Measurements from ENCODE around the gene NDE1. TPM values are rescaled to one million over a fixed set of nuclear protein-coding genes. Genes with fewer than 3 reads are reported as not detected.

NDE1 gene
- total RNA-seq, 2 experiments from 2014 or later: 88.9 to 141 TPM

DNA sequence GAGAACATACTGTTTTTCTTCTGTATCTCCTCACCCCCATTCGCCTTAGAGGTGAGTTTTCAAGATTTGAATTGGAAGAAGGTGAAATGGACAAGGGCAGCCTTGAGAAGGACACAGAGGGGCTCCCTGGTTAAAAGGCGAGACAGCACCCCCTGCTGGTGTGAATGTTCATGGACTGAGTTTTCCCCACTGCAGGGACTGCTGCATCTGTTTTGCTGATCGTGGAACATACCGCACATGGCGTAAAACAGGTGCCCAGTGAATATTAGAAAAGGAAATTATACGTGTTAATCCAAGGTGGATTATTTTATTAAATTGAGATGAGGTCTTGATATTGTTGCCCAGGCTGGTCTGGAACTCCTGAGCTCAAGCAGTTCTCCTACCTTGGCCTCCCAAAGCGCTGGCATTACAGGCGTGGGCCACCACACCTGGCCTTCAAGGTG, 54.5 kb downstream of the NDE1 start:
- peak; percentile 65 for DNase-seq (ENCODE audit: low spot score)
- peaks cover 66% of the 10 kb centered on the region for H3K36me3 ChIP-seq (ENCODE audit: insufficient read depth, low read length)
- no peak overlapping the region for H3K4me2 ChIP-seq (ENCODE audit: low read length)
- POLR2A ChIA-PET: no interaction called here
- H3K4me3 ChIP-seq (ENCODE audit: low read depth, low read length, poor library complexity, severe bottlenecking): no peak overlapping the region
- H3K9me3 ChIP-seq (ENCODE audit: low read length): no peaks in the 10 kb centered on the region
- no peak overlapping the region for H2AFZ ChIP-seq (ENCODE audit: low read length)
- no peaks in the 10 kb centered on the region for H3K9me2 ChIP-seq (ENCODE audit: insufficient read depth, low read length)
- no peak overlapping the region for H3K27ac ChIP-seq (ENCODE audit: low read depth, low read length, poor library complexity, severe bottlenecking)
- no peaks in the 10 kb centered on the region for H3K79me2 ChIP-seq (ENCODE audit: insufficient read depth, low read depth, low read length)
- CTCF ChIA-PET (ENCODE audit: unreplicated experiment): no interaction called here
- TF ChIP-seq, protein P1, sequence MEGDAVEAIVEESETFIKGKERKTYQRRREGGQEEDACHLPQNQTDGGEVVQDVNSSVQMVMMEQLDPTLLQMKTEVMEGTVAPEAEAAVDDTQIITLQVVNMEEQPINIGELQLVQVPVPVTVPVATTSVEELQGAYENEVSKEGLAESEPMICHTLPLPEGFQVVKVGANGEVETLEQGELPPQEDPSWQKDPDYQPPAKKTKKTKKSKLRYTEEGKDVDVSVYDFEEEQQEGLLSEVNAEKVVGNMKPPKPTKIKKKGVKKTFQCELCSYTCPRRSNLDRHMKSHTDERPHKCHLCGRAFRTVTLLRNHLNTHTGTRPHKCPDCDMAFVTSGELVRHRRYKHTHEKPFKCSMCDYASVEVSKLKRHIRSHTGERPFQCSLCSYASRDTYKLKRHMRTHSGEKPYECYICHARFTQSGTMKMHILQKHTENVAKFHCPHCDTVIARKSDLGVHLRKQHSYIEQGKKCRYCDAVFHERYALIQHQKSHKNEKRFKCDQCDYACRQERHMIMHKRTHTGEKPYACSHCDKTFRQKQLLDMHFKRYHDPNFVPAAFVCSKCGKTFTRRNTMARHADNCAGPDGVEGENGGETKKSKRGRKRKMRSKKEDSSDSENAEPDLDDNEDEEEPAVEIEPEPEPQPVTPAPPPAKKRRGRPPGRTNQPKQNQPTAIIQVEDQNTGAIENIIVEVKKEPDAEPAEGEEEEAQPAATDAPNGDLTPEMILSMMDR (conservative IDR thresholded peaks at IDR 0.05; ENCODE audit: low read length): peak; percentile 95
- no peak for TF ChIP-seq EZH2phosphoT487 (IDR thresholded peaks at IDR 0.05; ENCODE audit: borderline replicate concordance, low read depth, low read length)
- intact Hi-C loops (cut with micrococcal nuclease; ENCODE audit: unreplicated experiment): loop anchor here (10.0 kb wide), 1 partner anchor 180 kb away; no protein-coding TSS in a partner anchor
- H4K20me1 ChIP-seq (ENCODE audit: insufficient read depth, low read length): no peaks in the 10 kb centered on the region
- BruUV-seq (replicated peaks): no TSS peak
- no peaks in the 10 kb centered on the region for H3K4me1 ChIP-seq (ENCODE audit: insufficient read depth, low read length, poor library complexity, severe bottlenecking)

DNA sequence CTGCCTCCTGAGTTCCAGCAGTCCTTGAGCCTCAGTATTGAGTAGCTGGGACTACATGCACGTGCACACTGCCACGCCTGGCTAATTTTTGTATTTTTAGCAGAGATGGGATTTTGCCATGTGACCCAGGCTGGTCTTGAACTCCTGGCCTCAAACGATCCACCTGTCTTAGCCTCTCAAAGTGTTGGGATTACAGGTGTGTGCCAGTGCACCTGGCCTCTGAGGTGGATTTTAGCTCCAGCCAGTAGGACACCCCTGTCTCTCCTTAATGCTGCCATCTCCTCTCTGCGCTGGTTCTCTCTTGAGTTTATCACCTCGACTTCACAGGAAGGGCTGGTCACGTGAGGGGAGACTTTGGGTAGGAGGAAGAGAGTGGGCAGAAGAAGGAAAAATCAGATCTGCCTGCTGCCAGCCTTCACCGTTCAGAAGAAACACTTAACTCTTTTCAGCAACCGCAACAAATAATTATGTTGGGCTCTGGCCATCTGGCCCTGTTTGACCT, 55.1 kb downstream of the NDE1 start:
- intact Hi-C loops (cut with micrococcal nuclease; ENCODE audit: unreplicated experiment): loop anchor here (10.0 kb wide), 1 partner anchor 180 kb away; no protein-coding TSS in a partner anchor
- H3K79me2 ChIP-seq (ENCODE audit: insufficient read depth, low read depth, low read length): no peaks in the 10 kb centered on the region
- TF ChIP-seq, protein P1 (conservative IDR thresholded peaks at IDR 0.05; ENCODE audit: low read length): no peak
- TF ChIP-seq EZH2phosphoT487 (IDR thresholded peaks at IDR 0.05; ENCODE audit: borderline replicate concordance, low read depth, low read length): no peak

DNA sequence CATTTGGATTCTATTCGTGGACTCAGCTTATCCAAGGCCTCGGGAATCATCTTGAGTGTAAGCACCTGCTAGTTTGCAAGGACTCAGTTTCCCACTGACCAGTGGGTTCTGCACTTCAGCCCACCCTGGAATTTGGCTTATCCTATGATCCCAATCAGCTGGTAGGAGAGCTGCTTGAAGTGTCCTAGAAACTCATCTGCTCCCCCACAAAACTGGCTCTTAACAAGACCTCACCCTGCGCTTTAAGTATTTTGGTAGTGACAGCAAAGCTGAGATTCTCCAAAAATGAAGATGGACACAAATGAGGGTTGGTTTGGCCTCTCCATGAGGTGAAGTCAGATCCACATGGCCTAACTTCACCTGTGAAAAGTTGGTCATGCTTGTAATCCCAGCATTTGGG, 57.3 kb downstream of the NDE1 start:
- H3K4me2 ChIP-seq (ENCODE audit: low read length): no peak overlapping the region
- H3K27ac ChIP-seq (ENCODE audit: low read depth, low read length, poor library complexity, severe bottlenecking): no peak overlapping the region
- H3K4me1 ChIP-seq (ENCODE audit: insufficient read depth, low read length, poor library complexity, severe bottlenecking): no peaks in the 10 kb centered on the region
- no peaks in the 10 kb centered on the region for H3K9me2 ChIP-seq (ENCODE audit: insufficient read depth, low read length)
- H4K20me1 ChIP-seq (ENCODE audit: insufficient read depth, low read length): no peaks in the 10 kb centered on the region
- no peaks in the 10 kb centered on the region for H3K9me3 ChIP-seq (ENCODE audit: low read length)
- H3K4me3 ChIP-seq (ENCODE audit: low read depth, low read length, poor library complexity, severe bottlenecking): no peak overlapping the region
- POLR2A ChIA-PET: interaction anchor here (0.5 kb wide), 1 partner anchor 24 kb away, joined by 3 read pairs; no protein-coding TSS in a partner anchor
- intact Hi-C loops (cut with micrococcal nuclease; ENCODE audit: unreplicated experiment): loop anchor here (10.0 kb wide), 1 partner anchor 183 kb away; no protein-coding TSS in a partner anchor
- TF ChIP-seq, protein P1 (conservative IDR thresholded peaks at IDR 0.05; ENCODE audit: low read length): no peak
- TF ChIP-seq EZH2phosphoT487 (IDR thresholded peaks at IDR 0.05; ENCODE audit: borderline replicate concordance, low read depth, low read length): no peak
- CTCF ChIA-PET (ENCODE audit: unreplicated experiment): no interaction called here
- peaks cover 42% of the 10 kb centered on the region for H3K36me3 ChIP-seq (ENCODE audit: insufficient read depth, low read length)
- no TSS peak for BruUV-seq (replicated peaks)
- no peak for DNase-seq (ENCODE audit: low spot score)
- H2AFZ ChIP-seq (ENCODE audit: low read length): no peak overlapping the region
- H3K79me2 ChIP-seq (ENCODE audit: insufficient read depth, low read depth, low read length): no peaks in the 10 kb centered on the region

More for the DNA sequence above, 55.1 kb downstream of the NDE1 start:
- CTCF ChIA-PET (ENCODE audit: unreplicated experiment): no interaction called here
- Histone ChIP-seq H3K4me1 (ENCODE audit: insufficient read depth, low read length, poor library complexity, severe bottlenecking) (no peaks in the 10 kb centered on the region), H3K4me2 (ENCODE audit: low read length) (no peak overlapping the region), H3K4me3 (ENCODE audit: low read depth, low read length, poor library complexity, severe bottlenecking) (no peak overlapping the region), H3K27ac (ENCODE audit: low read depth, low read length, poor library complexity, severe bottlenecking) (no peak overlapping the region), H4K20me1 (ENCODE audit: insufficient read depth, low read length) (no peaks in the 10 kb centered on the region), H2AFZ (ENCODE audit: low read length) (no peak overlapping the region), H3K9me2 (ENCODE audit: insufficient read depth, low read length) (no peaks in the 10 kb centered on the region), H3K9me3 (ENCODE audit: low read length) (no peaks in the 10 kb centered on the region), H3K36me3 (ENCODE audit: insufficient read depth, low read length) (peaks cover 64% of the 10 kb centered on the region)
- no peak for DNase-seq (ENCODE audit: low spot score)
- POLR2A ChIA-PET: no interaction called here
- no TSS peak for BruUV-seq (replicated peaks)

All from OCI-LY7 (cell line).